Stimulated activated CD4-positive, alpha-beta T cell treated with anti-CD3 and anti-CD28 coated beads, Interleukin-15, amount 100 ng/mL, for 24 hours (primary cell): ENCODE measurements around the gene DTD1.

Experiments
- DNase-seq: peaks from one replicate; pipeline ENCODE4 v3.0.0-alpha.2; 2020

Gene DTD1

DNA sequence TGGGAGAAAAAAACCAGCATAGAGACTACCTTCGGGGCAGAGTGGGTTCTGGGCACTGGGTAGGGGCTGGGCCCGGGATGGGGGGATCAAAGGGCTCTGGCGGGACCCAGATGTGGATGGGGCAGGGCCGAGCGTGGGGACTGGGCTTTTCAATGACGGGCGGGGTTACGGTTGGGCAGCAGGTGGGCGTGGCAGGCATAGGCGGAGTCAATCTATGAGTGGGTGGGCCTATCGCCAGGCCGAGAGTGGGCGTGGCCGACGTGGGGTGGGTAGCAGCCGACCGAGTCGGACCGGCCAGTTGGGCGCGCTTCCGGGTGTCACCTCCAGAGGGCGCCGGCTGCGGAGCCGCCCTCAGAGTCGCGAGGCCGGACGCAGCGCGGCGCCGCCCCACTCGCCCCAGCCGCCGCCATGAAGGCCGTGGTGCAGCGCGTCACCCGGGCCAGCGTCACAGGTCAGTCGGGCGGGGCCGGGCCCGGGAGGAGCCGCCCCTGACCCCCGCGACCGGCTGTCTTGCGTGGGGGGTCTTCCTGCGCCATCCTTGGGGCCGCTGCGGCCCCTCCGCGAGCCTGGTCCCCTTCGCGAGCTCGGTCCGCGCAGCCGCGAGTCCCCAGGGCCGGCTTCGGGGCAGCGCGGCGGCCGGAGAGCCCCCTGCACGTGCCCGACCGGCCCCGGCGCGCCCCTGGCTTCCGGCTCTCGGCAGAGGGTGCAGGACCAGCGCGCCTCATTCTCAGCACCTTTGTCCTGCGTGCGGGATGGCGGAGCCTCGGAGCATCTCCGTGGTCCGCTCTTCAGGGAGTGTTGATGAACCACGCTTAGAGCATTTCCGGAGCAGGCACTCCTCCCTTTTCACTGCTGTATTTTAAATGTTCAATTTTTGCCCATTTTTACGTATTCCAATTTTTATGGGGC, at the start of gene DTD1:
DTD1 (plus strand) TSS at position 390 of the 909 bp plus-strand sequence; CDS start at position 409, 19 bp downstream.
- peak; percentile 95 for DNase-seq

DNA sequence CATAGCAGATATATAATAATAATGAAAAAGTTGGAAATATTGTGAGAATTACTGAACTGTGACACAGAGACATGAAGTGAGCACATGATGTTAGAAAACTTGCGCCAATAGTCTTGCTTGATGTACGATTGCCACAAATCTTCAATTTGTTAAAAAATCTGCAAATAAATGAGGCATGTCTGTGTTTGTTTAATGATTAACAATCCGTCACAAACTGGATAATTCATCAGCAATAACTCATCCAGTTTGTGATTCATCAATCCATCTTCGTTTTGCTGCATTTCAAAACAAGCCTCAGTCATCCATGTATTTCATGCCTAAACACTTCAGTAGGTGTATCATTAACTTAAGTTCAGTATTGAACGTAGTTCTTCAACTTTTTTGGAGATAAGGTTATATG, 46.1 kb upstream of the DTD1 start:
- DNase-seq: no peak

DNA sequence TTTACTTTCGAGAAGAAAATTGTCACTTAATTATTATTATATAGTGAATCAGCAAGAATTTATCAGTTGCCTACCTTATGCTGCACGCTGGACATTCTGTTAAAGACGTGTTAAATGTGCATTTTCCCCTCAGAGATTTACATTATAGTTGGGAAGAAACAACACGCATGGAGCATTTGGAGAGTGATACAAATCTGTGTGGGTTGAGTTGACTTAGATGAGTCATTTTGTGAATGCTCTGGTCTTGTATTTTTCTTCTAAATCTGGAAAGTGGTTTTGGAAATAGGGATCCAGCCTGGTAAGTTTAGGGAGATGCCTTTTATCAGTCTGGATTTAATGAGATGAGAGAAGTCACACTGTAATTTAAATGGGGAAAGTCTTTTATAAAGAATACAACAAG, 44.6 kb upstream of the DTD1 start:
- no peak for DNase-seq

DNA sequence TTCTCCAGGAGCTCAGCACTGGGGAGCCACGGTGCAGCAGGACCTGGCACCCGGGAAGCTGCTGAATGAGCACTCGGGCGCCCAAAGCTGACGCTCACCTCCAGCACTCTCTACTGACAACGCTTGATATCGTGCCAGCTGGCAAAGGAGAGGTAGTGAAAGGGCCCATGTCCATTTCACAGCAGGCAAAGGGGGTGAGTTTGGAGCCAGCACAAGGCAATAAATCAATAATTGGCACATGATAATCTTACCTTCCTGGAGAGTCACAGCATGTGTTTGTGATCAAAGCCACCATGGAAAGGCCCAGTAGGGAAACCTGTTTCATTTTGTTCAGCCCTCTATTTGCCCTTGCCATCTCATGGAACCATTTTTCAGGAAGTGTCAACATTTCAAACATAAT, 43.9 kb upstream of the DTD1 start:
- DNase-seq: no peak

GRCh38 chr20:18545566-18545965, 42.3 kb upstream of the DTD1 start:
- DNase-seq: no peak

- no peak for DNase-seq
Measured at GRCh38 chr20:18548465-18548864, 39.4 kb upstream of the DTD1 start.

GRCh38 chr20:18553746-18554145, 34.1 kb upstream of the DTD1 start:
- no peak for DNase-seq

DNA sequence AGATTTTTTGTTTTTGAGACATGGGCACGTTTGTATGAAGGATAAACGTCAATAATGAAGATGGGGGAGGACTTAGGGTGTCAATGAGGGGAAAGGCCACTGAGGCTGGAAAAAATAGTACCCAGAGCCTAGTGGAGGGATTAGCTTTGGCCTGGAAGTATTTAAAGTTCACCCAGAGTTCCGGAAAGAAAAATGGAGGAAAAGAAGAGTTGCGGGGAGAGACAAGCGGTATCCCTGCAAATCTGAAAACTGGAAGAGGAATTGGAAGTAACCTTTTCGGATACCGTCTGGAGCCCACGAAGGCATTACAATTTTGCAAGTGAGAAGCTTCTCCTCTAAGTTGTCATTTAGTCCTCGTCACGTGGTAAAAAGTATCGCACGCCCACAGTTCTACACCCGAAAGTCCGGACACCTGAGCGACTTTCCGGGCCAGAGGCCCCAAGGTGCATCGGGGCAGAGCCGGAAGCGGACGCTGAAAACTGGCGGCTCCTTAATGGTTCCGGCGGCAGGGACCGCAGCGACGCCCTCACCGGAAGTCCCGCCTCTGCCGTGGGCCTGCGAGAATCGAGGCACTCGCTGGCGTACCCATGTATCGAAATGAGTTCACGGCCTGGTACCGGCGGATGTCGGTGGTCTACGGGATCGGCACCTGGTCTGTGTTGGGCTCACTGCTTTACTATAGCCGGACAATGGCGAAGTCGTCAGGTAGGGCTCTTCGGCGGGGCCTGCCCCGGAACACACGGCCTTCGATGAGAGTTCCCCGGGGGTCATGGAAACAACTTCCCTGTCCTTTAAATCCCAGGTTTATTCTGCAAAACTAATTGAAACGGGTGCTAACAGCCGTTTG, 20.7 kb upstream of the DTD1 start, which contains the start of gene SMIM26:
SMIM26 (plus strand) TSS at position 541 of the 847 bp plus-strand sequence; CDS start at position 588, 47 bp downstream.
- peak; percentile 96 for DNase-seq

GRCh38 chr20:18567739-18568091, 20.1 kb upstream of the DTD1 start:
- no peak for DNase-seq

DNA sequence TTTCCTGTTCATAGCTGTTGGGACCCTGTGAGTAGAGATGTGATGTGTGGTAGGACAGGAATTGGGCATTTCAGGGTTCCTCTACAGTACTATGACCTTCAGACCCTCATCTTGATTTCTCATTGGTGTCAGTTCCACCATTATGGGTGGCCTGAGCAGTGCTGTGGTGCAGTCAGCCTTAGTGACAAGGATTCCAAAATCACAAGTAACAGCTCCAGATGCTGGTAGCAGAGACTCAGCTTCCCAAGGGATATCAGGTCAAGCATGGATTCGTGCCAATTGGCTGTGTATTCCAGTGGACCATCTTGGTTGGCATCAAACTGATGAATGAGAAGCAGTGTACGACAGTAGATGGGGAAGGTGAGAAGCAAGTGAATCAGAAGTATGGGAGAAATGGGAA, 16.8 kb upstream of the DTD1 start:
- no peak for DNase-seq

GRCh38 chr20:18571578-18571977, 16.3 kb upstream of the DTD1 start:
- DNase-seq: no peak

DNA sequence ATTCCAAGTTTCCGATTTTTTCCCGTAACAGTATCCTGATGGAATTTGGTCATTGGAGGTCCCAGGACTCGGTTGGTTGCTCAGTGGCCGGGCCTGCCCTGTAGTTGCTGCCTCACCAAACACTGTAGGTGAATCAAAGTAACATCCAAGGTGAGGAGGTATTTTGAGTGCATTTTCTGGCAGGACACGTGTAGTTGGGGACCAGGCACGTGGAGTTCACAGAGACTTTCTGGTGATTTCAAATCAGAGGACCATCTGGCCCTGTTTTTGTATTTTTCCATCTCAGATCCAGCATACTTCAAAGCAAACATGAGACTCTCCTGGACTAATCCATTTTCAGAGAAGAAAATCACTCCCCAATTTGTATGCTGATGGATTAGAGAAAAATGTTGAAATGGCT, 9.9 kb upstream of the DTD1 start:
- DNase-seq: no peak

GRCh38 chr20:18578581-18578980, 9.3 kb upstream of the DTD1 start:
- DNase-seq: no peak

DNA sequence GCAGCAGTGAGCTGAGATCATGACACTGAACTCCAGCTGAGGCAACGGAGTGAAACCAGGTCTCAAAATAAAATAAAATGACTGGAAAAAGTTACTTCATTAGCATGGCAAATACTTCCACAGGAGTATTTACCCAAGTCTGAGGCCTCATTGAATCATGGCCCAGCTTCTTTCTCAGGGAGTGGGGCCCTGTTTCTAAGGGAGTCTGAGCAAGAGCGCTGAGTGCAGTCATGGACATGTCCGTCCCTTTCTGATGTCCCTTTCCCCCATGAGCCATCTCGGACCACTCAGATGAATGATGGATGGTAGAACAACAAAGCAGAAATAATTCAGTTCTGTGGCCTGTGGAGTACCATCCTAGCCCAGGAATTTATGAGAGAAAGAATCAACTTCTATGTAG, 7.8 kb upstream of the DTD1 start:
- DNase-seq: no peak

DNA sequence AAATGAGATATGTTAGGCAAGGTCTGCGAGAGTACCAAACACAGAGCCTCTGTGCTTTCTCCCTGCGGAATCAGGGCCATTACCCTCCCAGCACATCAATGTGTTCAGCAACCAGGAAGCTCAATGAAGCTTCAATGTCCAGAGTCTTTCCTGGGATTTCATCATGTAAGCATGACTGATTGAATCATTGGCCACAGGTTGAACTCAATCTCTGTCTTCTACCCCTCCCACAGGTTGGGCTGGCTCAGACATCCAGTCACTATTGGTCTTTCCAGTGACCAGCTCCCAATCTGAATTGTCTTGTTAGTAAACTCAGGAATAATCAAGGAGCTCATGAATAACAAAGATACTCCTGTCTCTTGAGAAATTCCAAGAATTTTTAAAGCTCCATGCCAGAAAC, 2.7 kb upstream of the DTD1 start:
- no peak for DNase-seq

GRCh38 chr20:18588574-18588933, 700 bp downstream of the DTD1 start:
- no peak for DNase-seq

GRCh38 chr20:18589941-18590674, 2.3 kb downstream of the DTD1 start:
- DNase-seq: no peak

DNA sequence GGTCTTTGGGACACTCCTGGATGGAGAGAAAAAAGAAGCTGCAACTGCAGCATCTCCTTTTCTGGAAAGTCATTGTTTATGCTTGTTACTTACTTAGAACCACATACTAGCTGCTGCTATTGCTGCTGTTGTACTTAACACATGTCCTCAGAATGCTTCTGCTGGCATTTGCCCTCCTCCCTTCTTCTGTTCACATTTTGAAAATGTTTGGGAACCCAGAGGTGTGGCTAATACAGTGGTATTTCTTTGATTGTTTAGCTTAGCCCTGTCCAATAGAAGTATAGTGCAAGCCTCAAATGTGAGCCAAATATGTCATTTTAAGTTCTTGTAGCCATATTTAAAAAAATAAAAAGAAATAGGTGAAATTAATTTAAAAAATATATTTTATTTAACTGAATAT, 8.4 kb downstream of the DTD1 start:
- DNase-seq: no peak

- no peak for DNase-seq
Measured at GRCh38 chr20:18609741-18610140, 21.9 kb downstream of the DTD1 start.

- no peak for DNase-seq
Measured at GRCh38 chr20:18611492-18611891, 23.6 kb downstream of the DTD1 start.

DNA sequence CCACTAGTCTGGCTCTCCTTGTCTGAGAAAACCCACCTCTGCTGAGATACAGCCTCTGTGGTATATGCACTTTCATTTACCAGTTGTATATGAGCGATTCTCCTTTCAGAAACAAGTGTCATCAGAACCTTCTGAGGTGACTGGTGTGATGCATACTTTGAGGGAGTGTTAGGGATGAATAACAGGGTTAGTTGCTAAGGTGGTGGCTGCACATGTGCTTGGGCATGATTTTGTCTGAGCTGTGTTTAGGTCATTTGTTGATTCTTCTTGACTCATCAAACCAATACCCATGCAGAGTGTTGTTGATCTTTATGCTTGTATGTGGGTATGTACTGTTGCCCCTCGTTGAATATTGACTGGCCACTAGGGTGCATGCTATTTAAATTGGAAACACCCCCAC, 25.7 kb downstream of the DTD1 start:
- no peak for DNase-seq

DNA sequence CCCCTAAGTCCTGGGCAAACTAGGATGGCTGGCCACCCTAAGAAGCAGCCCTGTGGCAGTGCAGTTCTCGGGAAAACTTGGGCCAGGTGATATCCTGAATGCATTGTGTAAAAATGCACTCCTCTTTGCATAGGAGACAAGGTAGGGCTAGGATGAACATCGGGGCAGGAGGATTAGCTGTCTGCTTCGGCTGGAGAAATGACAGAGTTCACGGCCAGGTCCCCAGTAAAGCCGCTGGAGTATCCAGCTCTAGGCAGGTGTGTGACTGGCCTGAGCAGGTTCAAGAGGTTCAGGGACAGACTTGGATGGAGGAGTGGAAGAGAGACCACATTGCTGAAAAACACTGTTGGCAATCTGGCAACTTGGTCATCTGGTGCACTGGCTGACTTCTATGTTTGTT, 26.4 kb downstream of the DTD1 start:
- DNase-seq: no peak

DNA sequence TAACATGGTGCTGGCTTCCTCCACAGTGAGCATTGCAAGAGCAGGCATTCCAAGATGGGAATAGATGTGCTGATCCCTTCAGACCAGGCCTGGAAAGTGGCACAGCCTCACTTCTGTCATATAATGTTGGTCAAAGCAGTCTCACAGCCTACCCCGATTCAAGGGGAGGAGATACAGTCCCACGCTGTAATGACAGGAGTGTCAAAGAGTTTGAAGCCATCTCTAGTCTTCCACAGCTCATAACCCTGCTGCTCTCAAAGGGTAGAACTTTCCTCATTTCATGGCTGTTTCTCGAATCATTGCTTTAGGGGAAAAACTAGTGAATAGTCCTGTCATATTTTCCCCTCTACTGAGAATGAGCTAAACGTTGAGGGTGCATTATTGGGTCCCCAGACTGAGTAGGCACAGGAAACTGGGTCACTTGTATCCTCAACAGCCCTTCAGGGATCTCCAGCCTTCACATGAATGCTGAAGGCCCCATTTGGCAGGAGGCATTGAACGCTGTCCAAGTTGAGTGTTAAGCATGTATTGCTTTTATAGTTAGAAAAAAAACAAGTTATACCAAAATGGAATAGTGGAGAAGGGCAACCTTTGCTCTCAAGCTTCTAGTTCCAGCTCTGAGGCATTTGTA, 27.3 kb downstream of the DTD1 start:
- no peak for DNase-seq
